Bronchial epithelial cell (primary cell): ENCODE measurements around the gene ZNF106. TPM values are rescaled to one million over a fixed set of nuclear protein-coding genes. Genes with fewer than 3 reads are reported as not detected.

Experiments used
- DNase-seq: peaks from one replicate; pipeline ENCODE4 v3.0.0-alpha.2; 2010; ENCODE audit warnings: low read depth
- FAIRE-seq: peaks from 2 replicates; lab custom pipeline; 2011; peaks lifted over from hg19 to GRCh38; lab: Jason Lieb, UNC
- H3K27me3 ChIP-seq: 2 replicates; pipeline ENCODE4 v1.5.1; 2011; ENCODE audit warnings: low read length; ENCODE audit not compliant: control insufficient read depth, insufficient read depth
- H3K36me3 ChIP-seq: 2 replicates; pipeline ENCODE4 v1.5.1; 2011; ENCODE audit warnings: low read length; ENCODE audit not compliant: control insufficient read depth, insufficient read depth
- H3K4me3 ChIP-seq: 2 replicates; pipeline ENCODE4 v1.5.1; 2011; ENCODE audit warnings: mild to moderate bottlenecking, low read depth, low read length, control low read depth
- CTCF ChIP-seq: IDR thresholded peaks from 2 replicates; pipeline ENCODE4 v1.5.1; 2011; ENCODE audit warnings: mild to moderate bottlenecking, moderate library complexity, low read length, control low read depth, inconsistent platforms; ENCODE audit not compliant: insufficient read depth, severe bottlenecking
- total RNA-seq: library from RNA; depleted of rRNA; stranded (reverse); fragments of >200 nt; gene quantifications from 2 replicates; pipeline ENCODE4 v1.2.1, GENCODE V29; 2014

The ZNF106 gene
- total RNA-seq, 1 donor from 2014 or later = 34.5 TPM

DNA sequence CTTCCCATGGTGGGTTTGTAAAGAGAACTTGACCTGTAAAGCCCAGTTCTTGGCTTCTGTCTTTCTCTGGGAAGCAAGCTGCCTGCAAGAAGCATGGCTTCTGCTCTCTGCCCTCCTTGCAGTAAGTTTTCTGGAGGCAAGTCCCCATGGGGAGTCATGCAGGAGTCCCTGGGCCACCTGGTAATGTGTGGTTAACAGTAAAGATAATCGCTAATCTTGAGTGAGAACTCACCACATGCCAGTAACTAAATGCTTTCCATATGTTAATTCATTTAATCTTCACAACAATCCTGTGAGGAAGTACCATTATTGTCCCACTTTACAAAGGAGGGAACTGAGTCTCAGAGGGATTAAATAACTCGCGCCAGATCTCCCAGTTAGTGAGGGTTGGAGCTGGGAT lies 127.5 kb downstream of the ZNF106 start:
- Histone ChIP-seq H3K4me3 (no peak overlapping the region), H3K36me3 (no peaks in the 10 kb centered on the region), H3K27me3 (no peaks in the 10 kb centered on the region)
- TF ChIP-seq CTCF = no peak
- DNase-seq = no peak
- FAIRE-seq = no peak

Other genes with a start within 250 kb of the ZNF106 start
- 13.2 and 14.1 TPM in 2 replicates for gene GANC, start 217.9 kb downstream of the ZNF106 start, total RNA-seq
- gene TMEM87A, start 217.7 kb downstream of the ZNF106 start, total RNA-seq = 153 and 156 TPM in 2 replicates
- gene CAPN3, start 131.6 kb downstream of the ZNF106 start, total RNA-seq = 2.1 and 3.2 TPM in 2 replicates
- 50.6 and 58.2 TPM in 2 replicates for gene SNAP23, start 4.5 kb upstream of the ZNF106 start, total RNA-seq
- 17.1 and 20.2 TPM in 2 replicates for gene LRRC57, start 57.7 kb upstream of the ZNF106 start, total RNA-seq
- gene HAUS2, start 57.7 kb upstream of the ZNF106 start, total RNA-seq = 21.4 and 28.2 TPM in 2 replicates
- 0.64 and 1.6 TPM in 2 replicates for gene STARD9, start 84.5 kb upstream of the ZNF106 start, total RNA-seq
- gene CDAN1, start 246.0 kb upstream of the ZNF106 start, total RNA-seq = 8.7 and 9.0 TPM in 2 replicates